T47D (cell line): ENCODE measurements around the gene C6orf89.

Experiments used
- DNase-seq, 2 experiments: peaks; one replicate each; pipeline versions ENCODE4 v3.0.0 to v3.0.0-alpha.2; 2011 to 2012; ENCODE audit warnings: low read depth in 1 of 2, low spot score in 1 of 2
- JUND ChIP-seq: IDR thresholded peaks from 2 replicates; pipeline ENCODE4 v1.6.1; 2012; ENCODE audit warnings: low read depth
- in situ Hi-C: cut with HindIII; loops from 2 replicates; pipeline ENCODE4 v1.10.0; 2016; ENCODE audit warnings: low sequenced_read_pairs, low pct_unique_long_range_greater_than_20kb

C6orf89 gene

GRCh38 chr6:36904851-36905393, 19.2 kb downstream of the C6orf89 start:
- no peak for DNase-seq
- in situ Hi-C loops, result no loop called here
- no peak for TF ChIP-seq JUND

DNA sequence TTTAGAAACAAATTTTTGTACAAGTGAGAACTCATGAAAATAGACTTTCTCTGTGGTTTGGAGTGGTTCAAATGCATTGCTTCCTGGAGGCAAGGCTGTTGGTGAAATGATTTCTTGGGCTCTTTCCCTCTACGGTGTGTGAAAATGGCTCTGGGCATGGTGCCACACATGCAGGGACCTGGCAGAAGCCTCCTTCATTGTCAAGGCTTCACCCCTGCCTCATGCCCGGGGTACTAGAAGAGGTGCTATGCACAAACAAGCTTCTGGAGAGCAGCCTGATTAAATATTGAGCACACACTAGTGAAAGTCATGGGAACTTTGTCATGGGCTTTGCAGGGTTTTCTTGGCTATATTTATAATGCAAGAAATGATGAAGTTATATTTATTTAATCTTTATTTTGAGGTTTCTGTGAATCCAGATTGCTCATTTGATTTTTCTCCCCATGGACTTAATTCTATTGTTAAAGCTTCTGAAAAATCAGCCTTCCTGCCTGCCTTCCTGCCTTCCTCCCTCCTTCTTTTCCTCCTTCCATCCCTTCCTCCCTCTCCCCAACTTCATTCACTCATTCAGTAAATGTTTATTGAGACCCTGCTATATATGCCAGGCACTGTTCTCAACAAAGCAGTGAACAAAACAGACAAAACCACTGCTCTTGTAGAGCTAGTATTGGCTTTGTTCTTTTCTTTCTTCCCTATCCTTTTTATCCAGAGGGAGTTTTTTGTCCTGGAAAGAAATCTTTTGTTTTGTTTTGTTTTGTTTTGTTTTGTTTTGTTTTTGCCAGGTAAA, 21.0 kb downstream of the C6orf89 start:
- no peak for TF ChIP-seq JUND
- in situ Hi-C loops, result no loop called here
- DNase-seq, result peak; percentile 18 to 76

DNA sequence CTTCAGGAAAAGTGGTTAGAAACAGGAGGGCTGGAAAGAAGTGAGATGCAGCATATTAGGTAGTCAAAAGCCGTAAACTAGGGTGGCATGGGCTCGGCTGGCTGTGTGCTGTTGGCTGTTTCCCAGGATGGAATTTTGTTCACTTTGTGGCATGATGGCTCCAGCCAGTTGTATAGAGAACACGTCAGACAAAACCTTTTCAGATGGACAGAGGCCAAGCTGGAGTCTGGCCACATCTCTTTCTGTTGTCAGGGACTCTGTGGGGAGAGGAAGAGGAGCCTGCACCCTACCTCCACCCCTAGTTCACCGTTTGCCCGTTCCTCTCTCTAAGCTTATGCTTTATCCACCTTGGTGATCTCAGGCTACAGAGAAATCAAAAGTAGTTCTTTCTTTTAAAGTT, 22.0 kb downstream of the C6orf89 start:
- in situ Hi-C loops, result no loop called here
- no peak for TF ChIP-seq JUND
- no peak for DNase-seq

GRCh38 chr6:36908747-36909146, 23.0 kb downstream of the C6orf89 start:
- no peak for DNase-seq
- in situ Hi-C loops, result no loop called here
- TF ChIP-seq JUND, result no peak

GRCh38 chr6:36912030-36912454, 26.3 kb downstream of the C6orf89 start:
- DNase-seq, result no peak
- in situ Hi-C loops, result no loop called here
- TF ChIP-seq JUND, result no peak

GRCh38 chr6:36912586-36912985, 26.8 kb downstream of the C6orf89 start:
- DNase-seq, result peak; percentile 31 to 81
- no peak for TF ChIP-seq JUND
- in situ Hi-C loops, result no loop called here

DNA sequence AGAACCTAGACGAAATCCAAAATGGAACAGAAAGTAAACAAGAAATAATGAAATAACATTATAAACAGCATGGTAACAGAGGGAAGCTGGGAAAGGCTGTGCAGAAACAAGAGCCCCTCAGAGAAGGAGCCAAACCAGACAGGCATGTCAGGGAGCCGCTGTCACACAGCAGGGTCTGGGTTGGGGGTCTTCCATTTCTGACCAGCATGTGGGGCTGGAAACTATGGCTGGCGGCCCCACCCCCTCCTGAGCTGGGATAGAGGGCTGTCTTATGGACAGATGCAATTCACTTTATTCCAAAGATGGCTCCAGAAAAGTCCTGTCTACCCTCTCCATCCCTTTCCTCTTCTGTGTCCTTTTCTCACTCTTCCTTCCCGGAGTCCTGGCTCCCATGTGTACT, 27.3 kb downstream of the C6orf89 start:
- in situ Hi-C loops, result no loop called here
- DNase-seq, result no peak
- TF ChIP-seq JUND, result no peak

DNA sequence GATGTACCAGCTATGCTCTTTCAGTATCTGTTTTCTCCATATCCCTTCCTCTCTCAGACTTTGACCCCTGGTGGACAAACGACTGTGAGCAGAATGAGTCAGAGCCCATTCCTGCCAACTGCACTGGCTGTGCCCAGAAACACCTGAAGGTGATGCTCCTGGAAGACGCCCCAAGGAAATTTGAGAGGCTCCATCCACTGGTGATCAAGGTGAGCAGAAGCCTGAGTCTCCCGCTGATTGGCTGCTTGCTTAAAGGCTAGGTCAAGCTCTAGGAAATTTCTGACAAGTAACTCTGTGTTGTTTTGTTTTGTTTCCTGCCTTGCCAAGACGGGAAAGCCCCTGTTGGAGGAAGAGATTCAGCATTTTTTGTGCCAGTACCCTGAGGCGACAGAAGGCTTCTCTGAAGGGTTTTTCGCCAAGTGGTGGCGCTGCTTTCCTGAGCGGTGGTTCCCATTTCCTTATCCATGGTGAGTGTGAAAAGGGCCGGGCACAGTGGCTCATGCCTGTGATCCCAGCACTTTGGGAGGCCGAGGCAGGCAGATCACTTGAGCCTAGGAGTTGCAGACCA, 28.6 kb downstream of the C6orf89 start:
- peak in 1 of 2 experiments; percentile 57 for DNase-seq
- no peak for TF ChIP-seq JUND
- in situ Hi-C loops, result no loop called here

DNA sequence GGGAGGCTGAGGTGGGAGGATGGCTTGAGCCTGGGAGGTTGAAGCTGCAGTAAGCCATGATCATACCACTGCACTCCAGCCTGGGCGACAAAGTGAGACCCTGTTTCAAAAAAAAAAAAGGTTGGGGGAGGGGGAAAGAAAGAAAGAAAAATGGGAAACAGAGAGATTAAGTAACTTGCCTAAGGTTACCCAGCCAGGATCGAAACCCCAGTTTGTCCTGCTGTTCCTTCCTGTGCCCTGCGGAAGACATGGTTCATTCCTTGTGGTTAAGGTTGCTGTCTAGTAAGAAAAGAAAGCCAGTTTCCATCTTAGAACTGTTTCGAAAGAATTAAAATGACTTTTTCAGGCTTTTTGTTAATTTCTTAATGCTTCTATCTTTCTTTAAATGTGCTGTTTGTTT, 29.8 kb downstream of the C6orf89 start:
- DNase-seq, result no peak
- TF ChIP-seq JUND, result no peak
- in situ Hi-C loops, result no loop called here

DNA sequence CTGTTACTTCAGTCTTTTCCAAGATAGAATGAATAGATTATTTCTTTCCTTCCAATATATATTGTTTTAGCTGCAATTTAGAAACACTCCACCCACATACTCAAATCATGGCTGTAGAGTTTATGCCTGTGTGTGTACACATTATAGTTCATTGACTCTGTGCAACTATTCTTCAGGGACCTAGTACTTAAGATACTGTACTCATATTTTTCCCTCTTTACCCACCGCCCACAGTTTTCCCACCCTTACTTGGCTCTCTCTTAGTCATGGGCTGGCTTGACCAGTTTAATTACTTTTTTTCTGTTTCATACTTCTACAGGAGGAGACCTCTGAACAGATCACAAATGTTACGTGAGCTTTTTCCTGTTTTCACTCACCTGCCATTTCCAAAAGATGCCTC, 30.4 kb downstream of the C6orf89 start:
- in situ Hi-C loops, result no loop called here
- DNase-seq, result no peak
- no peak for TF ChIP-seq JUND

- no peak for TF ChIP-seq JUND
- in situ Hi-C loops, result no loop called here
- no peak for DNase-seq
These were observed 31.9 kb downstream of the C6orf89 start for GRCh38 chr6:36917541-36918193.

GRCh38 chr6:36920049-36920448, 34.3 kb downstream of the C6orf89 start:
- TF ChIP-seq JUND, result no peak
- no peak for DNase-seq
- in situ Hi-C loops, result no loop called here

- DNase-seq, result no peak
- no peak for TF ChIP-seq JUND
- in situ Hi-C loops, result no loop called here
These were observed 34.8 kb downstream of the C6orf89 start for GRCh38 chr6:36920546-36920945.
